Erythroblast (primary cell): ENCODE measurements around the gene MAST3.

ENCODE experiments used
- GATA1 ChIP-seq: IDR thresholded peaks from 2 replicates; pipeline ENCODE4 v1.6.1; 2011; ENCODE audit warnings: low read depth, mild to moderate bottlenecking, control low read depth, low read length, moderate library complexity
- POLR2A ChIP-seq: IDR thresholded peaks from 2 replicates; pipeline ENCODE4 v1.6.1; 2011; ENCODE audit warnings: mild to moderate bottlenecking, low read length

DNA sequence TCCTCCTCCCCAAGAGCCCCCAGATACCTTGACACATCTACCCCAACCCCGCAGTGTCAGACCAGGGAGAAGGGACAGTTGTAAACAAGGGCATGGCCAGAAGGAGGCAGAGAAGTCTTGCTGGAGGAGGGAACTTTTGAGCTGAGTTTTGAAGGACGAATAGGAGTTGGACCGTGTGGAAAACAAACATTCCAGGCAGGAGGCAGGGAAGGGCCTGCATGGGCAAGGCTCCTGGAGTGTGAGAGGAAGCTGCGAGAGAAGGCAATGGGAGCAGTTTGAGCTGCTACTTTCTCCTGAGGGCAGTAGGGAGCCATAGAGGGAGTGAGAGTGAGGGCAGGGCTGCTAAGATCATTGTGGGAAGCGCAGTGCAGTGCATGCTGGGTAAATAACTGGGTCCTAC lies 34.1 kb upstream of the MAST3 start:
- TF ChIP-seq POLR2A (no peak), GATA1 (no peak)
